Measurements from ENCODE around the gene SLC19A1.

Gene SLC19A1

DNA sequence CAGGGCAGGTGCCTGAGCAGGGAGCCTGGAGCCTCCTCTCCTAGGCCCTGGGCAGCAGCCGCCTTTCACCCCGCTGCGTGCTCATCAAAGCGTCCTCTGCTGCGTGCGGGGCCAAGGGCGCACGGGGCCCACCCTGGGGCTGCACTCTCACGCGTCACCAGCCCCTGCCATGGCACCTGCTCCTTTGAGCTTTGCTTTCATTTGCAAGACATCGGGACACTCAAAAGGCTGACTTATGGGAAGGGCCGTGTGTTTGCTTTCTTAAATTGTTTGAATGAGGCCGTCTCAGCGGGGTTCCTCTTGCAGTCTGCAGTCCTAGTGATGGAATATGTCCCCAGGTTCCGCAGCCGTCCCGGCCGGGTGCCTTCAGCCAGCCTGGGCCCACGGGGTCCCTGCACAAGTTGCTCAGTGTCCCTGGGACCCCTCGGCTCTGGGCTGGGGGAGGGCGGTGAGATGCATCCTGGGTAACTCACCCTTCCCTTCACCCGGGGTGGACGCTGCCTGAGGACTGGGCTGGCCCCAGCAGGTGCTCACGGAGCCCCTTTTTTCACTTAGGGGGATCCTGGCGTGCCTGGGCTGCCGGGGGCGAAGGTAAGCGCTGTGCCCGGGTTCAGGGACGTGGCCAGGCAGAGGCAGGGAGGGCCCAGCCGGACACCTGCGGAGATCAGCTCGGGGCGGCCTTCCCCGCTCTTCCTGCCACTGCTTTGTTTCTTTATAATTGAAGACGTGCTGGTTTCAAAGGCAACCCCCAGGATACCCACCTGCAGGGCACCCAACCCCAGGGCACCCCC is 53.1 kb downstream of the SLC19A1 start:
- no peak for DNase-seq

DNA sequence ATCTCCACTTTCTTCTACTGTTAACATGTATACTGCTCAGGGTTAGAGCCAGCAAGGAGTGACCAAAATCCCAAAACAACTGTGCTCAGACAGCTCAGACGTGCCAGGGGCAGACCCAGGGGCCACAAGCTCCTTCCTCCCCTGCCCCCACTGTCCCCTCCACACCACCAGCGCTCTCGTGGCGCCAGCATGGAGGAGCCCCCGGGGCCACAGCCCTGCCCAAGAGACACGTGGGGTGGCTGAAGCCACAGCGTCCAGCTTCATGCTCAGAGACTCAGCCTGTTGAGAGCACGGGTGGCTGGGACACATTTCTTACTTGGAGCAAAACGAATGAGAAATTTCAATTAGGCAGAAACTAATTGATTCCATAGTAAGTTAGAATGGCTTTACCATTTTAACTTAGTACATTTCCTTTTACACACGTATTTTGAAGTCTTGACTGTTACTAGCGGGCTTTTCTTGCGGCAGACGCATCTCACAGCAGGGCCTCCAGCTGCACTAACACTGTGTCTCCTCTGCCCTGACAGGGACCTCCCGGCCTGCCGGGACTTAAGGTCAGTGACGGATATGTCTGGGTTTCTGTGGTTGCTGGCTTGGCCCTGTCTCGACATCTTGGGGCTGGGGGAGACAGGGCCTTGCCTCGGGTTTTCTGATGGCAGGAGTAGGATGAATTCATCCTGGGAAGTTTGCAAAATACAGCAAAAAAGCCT is 54.2 kb downstream of the SLC19A1 start:
- DNase-seq: peak; percentile 7

DNA sequence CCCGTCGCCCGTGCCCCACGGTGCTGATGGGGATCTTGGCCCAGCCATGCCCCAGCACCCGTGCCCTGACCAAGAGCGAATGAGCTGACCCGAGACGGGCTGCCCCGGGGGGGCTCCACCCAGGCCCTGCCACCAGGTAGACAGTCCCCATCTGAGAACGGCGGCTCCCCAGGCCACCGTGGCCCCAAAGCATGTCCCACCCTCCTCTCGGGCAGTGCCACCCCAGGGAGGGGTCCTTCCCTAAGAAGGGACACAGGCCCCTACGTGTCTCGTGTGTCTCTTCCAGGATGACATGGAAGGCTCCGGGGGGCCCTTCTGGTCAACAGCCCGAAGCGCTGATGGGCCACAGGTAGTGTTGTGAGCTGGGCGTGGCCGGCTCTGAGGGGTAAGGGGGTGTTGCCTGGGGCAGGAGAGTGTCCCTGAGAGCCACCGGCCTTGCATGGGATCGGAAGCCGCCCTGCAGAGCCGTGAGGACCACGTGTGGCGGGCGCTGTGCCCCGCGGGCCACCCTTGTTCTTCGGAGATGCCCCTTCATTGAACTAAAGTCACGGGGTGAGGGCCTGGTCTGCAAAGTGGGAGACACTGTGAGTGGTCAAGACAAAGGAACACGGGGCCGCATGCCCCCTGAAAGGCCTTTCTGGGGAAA is 55.0 kb downstream of the SLC19A1 start:
- DNase-seq: no peak

DNA sequence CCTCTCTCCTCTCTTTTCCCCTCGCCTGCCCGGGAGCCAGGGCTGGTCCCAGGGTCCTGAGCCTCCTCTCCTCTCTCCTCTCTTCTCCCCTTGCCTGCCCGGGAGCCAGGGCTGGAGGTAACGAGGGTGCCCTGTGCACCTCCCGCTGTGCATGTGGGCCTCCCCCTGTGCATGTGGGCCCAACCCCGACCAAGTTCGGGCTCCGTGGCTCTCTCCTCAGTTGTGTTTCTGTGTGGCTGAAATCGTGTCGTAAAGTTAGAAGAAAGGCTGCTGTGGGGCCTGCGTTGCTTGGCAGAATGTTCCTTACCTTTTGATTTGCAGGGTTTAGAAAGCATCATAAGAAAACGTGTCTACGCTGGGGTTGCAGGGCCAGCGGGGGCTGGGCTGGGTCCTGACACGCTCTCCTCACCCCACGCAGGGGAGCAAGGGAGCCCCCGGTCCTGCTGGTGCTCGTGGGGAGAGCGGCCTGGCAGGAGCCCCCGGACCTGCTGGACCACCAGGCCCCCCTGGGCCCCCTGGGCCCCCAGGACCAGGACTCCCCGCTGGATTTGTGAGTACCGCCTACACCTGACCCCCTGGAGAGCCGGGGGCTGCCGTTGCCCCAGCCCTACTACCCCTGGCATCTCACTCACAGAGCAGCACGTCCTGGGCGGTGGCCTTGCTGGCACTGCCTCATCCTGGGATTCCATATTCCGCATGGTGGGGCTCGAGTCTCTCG is 55.6 kb downstream of the SLC19A1 start:
- no peak for DNase-seq

DNA sequence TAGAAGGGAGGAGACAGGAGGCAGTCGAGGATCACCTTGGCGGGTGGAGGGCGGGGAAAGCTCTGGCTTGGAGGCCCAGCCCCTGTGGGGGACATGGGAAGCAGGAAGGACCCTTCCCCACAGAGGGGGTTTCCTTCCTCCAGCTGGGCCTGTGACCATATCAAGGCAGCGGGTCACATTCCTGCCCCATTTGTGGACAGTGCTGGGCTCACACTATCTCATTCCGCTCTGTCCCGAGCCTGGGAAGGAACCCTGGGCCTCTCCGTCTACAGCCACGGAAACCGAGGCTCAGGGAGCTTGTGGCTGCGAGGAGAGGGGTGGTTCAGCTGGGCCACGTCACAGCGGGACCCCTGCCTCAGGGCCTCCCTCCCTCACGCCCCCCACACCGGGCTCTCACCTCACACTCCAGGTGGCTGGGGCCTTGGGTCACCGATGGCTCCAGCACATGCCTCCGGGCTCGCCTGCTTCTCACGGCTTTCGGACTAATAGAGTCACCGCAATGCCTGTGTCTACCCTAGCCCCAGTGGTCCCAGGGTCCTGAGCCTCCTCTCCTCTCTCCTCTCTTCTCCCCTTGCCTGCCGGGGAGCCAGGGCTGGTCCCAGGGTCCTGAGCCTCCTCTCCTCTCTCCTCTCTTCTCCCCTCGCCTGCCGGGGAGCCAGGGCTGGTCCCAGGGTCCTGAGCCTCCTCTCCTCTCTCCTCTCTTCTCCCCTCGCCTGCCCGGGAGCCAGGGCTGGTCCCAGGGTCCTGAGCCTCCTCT is 56.4 kb downstream of the SLC19A1 start:
- DNase-seq: no peak

DNA sequence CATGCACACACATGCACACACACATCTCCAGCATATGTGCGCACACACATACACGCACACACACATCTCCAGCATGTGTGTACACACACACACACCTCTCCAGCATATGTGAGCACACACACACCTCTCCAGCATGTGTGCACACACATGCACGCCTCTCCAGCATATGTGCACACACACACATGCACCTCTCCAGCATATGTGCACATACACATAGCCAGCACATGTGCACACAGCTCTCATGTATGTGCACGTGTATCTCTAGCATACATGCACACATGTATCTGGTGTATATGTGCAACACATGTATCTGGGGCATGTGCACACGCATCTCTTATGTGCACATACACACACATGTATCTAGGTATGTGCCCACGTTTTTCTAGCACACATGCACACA is 57.9 kb downstream of the SLC19A1 start:
- DNase-seq: no peak

DNA sequence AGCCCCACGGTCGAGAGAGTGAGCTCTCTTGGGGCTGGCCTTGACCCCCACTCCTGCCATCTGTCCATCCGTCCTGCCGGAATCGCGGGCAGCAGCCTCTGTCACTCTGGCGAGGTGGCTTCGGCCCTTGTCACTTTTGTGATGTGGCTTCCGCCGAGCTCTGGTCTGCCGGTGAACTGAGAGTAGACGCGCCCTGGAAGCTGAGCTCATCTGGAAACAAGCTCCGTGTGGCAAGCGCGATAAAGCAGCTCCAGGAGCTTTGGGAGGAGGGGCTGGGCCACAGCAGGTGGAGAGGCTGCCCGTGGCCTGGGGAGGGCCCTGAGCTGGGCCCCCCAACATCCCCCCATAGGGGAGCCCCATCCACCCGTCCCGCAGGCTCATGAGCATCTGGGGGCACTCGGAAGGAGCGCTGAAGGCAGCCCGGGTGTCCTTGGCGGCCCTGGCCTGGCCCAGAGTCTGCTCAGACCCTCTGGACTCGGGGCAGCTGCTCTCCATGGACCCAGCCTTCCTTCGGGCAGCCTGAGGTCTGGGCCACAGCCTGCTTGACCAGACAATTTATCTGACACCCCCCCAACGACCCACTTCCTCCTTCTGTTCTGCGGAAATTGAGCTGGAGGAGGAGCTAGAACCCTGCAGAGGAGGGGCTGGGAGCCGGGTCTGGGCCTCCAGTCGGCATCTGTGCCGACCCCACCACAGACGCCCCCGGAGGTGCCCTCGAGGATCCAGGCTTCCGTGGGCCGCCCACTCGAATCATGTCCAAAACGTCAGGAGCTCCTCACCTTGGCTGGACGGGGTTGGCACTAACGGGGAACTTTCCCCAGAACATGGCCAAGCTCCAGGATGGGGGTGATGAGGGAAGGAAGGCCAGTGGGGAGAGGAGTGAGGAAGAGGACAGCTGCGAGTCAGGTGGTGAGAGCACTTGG is 59.1 kb downstream of the SLC19A1 start:
- no peak for DNase-seq

DNA sequence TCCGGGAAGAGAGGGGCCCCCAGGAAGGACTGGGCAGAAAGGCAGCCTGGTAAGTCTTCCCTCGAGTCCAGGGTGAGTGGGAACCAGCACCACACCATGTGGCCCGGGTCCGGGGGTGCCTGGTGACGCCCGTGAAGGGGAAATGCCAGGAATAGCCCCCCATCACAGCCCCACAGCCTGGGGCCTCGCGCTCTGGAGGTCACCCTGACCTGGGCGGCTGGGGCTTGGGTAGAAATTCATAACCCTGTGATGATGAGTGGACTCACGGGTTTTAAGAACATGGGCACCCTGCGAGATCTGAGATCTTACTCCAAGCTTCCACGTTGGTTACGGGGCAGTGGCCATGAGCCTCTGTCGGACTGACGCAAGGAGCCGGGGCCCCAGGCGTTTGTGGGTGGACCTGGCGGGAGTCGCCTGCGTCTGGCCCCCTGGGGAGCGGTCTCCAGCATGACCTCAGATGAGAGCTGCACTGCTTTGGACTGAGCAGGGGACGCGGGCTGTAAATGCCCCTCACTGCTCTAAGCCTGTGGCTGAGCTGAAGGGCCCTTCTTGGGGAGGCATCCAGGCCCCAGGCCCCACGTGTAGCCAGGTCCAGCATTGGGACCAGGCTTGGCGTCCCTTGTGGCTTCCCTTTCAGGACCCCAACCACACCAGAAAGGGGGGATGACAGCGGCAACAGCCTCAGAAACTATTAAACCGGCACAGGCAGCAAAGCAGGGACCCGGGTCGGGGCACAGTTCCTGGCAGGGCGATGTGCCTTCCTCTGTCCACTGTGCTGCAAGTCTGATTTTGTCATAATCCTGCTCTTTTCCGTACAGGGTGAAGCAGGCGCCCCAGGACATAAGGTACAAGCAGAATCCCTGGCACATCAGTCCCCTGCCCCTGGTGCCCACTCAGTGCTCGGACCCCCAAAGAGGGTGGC is 60.0 kb downstream of the SLC19A1 start:
- no peak for DNase-seq

DNA sequence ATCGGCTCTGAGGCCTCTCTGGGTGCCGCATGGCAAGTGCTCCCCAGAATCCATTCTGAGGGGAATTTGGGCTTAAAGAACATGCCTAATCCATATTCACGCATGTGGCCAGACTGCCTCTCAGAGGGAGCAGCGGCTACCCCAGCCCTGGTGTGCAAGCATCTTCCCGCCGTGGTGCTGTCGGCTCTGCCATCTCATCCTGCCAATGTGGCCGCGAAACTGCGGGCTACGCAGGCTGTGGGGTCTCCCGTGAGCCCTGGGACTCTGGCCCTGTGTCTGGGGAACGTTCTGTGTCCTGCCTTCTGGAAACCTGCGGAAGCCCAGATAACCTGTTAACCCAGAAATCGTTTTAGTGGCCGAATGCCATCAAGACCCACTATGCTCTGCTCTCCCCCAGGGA is 60.7 kb downstream of the SLC19A1 start:
- no peak for DNase-seq

DNA sequence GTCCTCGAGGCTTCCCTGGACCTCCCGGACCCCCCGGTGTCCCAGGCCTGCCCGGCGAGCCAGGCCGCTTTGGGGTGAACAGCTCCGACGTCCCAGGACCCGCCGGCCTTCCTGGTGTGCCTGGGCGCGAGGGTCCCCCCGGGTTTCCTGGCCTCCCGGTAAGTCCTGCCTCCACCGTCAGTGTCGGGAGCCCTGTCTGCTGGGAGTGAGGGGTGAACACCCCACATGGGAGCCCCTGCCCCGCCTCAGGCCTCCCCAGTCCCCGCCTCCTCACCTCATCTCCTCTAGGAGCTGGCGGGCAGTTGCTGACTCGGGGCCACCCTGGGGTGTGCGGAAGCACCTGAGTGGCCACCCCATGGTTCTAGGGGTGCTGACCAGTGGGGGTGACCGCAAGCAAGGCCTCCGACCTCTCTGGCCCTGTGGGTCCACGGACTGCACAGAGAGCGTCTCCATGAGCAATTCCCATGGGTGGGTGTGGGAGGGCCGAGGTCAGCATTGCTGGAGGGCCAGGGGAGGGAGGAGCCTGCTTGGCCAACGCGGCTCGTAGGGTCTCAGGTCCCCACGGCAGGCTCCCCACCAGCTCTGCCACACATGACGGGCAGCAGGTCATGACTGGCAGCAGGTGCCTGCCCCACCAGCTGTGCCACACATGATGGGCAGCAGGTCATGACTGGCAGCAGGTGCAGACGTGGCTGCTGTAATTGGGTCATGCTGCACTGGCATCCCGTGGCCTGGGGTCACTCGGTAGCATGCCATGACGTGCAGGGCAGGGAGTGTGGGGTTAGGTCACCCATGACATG is 61.3 kb downstream of the SLC19A1 start:
- DNase-seq: no peak

DNA sequence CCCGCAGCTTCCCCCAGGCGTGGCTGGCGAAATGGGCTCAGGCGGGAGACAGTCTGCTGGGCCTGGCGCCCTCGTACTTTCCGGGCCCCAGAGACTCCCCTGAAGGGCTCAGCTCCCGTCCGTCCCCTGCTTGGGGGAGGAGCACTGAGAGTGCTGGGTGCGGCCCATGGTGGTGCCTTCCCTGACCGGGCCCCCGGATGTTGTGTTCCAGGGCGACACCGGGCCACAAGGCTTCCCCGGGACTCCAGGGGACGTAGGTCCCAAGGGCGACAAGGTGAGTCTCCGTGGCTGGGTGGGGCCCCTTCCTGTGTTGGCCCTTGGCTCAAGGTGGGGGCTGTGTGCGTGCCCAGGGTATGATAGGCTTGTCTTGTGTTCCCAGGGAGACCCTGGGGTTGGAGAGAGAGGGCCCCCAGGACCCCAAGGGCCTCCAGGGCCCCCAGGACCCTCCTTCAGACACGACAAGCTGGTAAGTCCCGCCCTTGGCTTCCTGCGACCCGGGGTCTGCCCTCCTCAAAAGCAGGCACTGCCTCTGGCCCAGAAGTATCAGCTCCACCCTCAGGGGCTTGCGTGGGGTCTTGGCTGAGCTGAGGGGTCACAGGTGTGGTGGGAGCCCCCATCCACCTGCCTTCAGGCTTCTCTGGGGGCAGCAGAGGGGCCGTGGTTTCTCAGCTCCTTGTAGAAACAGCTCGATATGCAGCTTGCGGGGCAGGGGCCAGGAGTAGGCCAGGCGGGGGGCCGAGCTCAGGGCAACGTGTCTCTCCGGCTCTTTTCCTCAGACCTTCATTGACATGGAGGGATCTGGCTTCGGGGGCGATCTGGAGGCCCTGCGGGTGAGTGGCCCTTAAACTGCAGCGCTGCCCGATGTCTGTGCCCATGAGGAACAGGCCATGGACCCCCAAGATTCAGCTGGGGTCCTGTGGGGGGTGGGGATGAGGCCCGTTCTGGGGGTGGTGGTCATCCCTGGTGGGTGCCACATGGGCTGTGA is 62.3 kb downstream of the SLC19A1 start:
- no peak for DNase-seq

DNA sequence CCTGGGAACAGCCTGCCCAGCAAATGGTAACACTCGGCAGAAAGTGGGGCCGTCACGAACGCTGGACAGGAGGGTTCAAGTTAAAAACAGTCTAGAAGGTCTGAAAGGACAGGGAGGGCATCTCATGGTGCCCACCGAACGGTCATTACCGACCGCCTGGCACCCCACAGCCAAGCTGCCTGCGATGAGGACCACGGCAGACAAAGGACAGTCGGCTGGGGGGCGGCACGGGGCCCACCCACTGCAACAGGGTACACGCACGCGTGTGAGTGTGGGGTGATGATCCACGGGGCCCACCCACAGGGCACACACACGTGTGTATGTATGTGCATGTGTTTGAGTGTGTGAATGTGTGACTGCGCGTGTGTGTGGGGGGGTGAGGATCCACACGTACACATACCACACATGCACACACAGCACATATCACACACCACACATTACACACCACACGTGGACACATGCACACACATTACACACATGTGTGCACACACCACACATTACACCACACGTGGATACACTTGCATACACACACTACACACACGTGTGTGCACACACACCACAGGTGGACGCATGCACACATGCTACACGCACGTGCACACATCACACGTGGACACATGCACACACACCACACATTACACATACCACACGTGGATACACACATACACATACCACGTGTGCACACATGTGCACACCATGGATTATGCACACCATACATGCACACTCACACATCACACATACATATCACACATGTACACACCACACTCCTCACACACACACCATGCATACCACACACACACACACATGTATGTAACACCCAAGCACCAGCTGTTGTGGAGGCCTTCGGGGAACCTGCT is 63.2 kb downstream of the SLC19A1 start:
- no peak for DNase-seq

DNA sequence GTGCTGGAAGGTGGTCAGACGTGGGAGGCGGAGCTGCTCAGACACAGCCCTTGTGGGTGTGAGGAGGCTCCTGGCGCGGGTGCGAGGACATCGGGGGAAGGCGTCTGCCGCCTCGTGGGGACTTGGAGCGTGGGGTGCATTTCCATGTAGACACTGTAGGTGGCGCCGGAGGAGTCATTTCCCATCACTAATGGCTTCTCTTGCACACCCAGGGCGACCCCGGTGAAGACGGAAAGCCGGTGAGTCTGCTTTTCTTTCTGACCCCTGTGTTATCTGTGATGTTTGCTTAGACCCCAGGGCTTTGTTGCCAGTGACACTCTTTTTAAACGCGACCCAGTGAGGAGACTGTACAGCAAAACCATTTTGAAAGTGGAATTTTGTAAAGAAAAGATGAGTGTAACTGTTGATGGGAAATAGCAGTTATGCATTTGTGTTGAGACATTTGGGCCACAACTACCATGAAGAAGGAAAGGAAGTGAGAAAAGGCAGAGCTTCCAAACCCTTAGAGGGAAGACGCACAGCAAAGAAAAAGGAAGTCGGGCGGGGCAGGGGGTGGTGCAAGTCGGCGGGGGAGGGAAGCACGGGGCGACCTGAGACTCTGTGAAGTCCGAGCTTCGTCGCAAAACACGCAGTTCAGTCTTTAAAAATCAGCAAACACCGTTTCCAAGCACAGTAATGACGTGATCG is 64.0 kb downstream of the SLC19A1 start:
- DNase-seq: peak; percentile 69

DNA sequence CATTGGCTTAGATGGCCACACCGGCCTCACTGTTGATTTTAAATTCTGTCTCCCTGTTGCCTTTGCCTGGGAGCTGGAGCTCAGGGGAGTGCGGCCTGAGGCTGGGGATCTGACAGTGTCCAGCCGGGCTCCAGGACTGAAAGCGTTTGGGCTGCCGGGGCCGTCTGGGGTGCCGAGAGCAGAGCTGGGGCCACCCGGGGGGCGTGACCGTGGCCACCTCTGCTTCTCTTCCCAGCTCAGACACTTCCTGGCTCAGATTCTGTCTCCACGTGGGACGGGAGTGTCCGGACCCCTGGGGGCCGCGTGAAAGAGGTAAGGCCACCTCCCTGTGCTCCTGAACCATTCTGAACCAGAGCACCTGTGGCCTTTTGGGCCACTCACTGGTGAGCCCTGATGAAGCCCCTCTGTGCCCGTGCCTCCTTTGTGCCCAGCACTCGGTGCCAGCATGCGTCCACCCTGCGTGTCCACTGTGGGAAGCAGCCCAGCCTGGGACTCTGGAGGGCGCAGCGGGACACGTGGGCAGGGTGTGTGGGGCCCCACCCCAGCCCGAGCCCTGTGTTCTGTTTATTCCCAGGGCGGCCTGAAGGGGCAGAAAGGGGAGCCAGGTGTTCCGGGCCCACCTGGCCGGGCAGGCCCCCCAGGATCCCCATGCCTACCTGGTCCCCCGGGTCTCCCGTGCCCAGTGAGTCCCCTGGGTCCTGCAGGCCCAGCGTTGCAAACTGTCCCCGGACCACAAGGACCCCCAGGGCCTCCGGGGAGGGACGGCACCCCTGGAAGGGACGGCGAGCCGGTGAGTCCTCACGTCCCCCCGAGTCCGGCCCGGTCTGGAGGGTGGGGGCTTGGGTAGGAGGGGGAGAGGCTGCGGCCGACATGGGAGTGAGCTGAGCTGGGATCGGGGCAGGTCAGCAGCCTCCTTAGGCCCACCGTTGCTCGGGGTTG is 64.8 kb downstream of the SLC19A1 start:
- no peak for DNase-seq

DNA sequence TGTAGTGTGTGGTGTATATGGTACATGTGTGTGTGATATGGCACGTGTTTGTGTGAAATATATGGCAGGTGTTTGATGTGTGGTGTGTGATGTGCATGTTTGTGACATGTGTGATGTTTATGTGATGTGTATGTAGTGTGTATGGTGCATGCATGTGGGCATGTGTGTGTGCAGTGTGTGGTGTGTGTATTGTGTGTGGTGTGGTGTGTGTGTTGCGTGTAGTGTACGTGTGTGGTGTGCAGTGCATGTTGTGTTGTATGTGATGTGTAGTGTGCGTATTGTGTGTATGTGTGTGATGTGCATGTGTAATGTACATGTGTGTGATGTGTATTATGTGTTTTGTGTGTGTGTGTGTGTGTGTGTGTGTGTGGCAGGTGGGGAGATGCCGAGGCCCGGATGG is 65.7 kb downstream of the SLC19A1 start:
- DNase-seq: no peak

Measured in fibroblast of upper back skin (primary cell).